GM12874 (cell line): ENCODE data around the gene NFRKB.

Source experiments
- CTCF ChIP-seq: IDR thresholded peaks from 2 replicates; pipeline ENCODE4 v1.5.1; 2011; ENCODE audit warnings: low read depth, mild to moderate bottlenecking, control low read depth, low read length, moderate library complexity; ENCODE audit not compliant: insufficient read depth

NFRKB gene

GRCh38 chr11:129853518-129854231 lies 41.7 kb downstream of the NFRKB start:
- TF ChIP-seq CTCF: no peak

- TF ChIP-seq CTCF: no peak
These were observed 43.1 kb downstream of the NFRKB start for GRCh38 chr11:129852125-129852740.

GRCh38 chr11:129849447-129850130 lies 45.8 kb downstream of the NFRKB start:
- no peak for TF ChIP-seq CTCF

- TF ChIP-seq CTCF: no peak
These were observed 48.7 kb downstream of the NFRKB start for GRCh38 chr11:129846508-129847335.
